VCaP (cell line): ENCODE measurements around the gene C1orf115.
"Not testable (repeated sequence)": the region's sequence is repeated elsewhere in the genome, so short reads cannot be mapped to it uniquely, and the experiment has no call there.

Source experiments
- H3K27ac ChIP-seq: fragments of 450-650 bp; 2 replicates; pipeline ENCODE4 v1.5.1; 2017
- TF ChIP-seq, protein P1 (sequence below): fragments of 450-650 bp; conservative IDR thresholded peaks from 2 replicates; pipeline ENCODE4 v1.5.1; 2017; ENCODE audit warnings: mild to moderate bottlenecking, moderate library complexity

Gene C1orf115

DNA sequence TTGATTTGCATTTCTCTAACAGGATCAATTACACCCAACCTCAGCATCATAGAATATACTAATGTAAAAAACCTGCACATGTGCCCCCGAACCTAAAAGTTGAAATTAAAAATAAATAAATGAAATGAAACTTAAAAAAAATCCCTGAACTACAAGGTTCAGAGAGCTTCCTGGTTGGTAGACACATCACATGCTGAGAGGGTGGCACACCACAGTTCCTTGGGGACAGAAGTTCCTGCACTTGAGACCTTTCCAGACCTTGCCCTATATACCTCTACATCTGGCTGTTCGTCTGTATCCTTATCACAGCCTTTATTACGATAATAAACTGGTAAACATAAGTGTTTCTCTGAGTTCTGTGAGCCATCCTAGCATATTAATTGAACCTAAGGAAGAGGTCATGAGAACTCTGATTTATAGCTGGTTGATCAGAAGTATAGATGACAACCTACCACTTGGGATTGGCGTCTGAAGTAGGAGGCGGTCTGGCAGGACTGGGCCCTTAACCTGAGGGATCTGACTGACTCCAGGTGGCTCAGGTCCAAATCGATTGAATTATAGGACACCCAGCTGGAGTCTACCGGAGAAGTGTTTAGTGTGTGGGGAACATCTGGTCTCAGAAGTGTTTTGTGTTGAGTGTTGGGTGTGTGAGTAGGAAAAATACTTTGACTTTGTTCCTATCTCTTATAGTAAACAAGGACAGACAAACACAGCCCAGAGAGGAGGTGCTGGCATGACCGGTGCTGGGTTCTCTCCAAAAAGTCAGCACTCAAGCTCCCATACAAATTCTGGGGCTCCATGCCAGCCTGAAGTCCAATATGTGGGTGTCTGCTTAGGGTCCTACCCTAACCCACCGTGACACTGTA is 19.0 kb downstream of the C1orf115 start:
- TF ChIP-seq, protein P1, sequence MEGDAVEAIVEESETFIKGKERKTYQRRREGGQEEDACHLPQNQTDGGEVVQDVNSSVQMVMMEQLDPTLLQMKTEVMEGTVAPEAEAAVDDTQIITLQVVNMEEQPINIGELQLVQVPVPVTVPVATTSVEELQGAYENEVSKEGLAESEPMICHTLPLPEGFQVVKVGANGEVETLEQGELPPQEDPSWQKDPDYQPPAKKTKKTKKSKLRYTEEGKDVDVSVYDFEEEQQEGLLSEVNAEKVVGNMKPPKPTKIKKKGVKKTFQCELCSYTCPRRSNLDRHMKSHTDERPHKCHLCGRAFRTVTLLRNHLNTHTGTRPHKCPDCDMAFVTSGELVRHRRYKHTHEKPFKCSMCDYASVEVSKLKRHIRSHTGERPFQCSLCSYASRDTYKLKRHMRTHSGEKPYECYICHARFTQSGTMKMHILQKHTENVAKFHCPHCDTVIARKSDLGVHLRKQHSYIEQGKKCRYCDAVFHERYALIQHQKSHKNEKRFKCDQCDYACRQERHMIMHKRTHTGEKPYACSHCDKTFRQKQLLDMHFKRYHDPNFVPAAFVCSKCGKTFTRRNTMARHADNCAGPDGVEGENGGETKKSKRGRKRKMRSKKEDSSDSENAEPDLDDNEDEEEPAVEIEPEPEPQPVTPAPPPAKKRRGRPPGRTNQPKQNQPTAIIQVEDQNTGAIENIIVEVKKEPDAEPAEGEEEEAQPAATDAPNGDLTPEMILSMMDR, result no peak
- no peak overlapping the region for H3K27ac ChIP-seq

DNA sequence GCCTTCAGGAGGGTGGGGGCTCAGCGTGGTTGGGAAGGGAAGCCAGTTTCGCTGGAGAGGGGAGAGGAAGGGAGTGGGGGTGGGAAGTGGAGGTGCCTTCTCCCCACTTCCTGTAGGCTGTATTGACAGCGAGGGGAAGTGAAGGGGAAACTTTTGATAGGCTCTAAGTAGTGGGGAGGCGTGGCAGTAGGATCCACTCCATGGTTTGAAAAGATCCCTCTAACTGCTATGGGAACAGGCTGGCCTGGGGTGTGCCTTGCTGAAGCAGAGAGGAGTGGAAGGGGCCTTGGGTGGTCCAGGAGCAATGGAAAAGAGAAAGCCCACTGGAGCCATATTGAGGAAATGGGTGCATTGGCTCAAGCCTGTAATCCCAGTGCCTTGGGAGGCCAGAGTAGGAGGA is 20.2 kb downstream of the C1orf115 start:
- TF ChIP-seq, protein P1, result no peak
- H3K27ac ChIP-seq, result no peak overlapping the region

DNA sequence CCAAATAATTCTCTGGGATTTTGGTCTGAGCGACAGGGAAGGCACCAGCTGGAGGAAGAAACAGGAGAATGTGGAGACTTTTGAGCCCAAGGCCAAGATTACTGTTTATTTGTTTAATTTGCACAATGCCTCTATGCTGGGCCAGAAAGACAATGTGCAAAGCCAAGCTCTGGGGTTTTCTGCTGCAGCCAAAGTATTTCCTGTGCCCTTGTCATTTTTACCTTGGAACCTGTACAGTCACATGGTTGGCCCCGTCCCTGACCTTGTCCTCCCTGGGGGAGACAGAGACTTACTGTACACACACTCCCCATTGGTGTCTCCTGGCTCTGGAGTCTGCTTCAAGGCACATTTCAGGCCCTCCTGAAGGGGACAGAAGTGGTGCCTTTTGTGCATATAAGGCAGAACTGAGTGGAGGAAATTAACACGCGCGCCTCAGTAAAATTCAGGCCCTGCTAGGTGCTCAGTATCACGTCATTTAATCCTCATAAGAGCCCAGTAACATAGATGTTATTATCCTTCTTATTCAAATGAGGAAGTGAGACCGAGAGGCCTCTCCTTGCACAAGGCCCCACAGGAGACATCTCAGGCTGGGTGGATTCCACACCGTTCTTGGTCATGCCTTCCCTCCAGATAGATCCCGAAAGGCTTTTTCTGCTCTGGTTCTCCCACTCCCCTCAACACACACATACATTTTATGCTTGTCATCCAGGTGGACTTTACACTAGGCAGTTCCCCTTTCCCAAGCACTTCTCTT is 21.1 kb downstream of the C1orf115 start:
- no peak overlapping the region for H3K27ac ChIP-seq
- TF ChIP-seq, protein P1, result no peak

DNA sequence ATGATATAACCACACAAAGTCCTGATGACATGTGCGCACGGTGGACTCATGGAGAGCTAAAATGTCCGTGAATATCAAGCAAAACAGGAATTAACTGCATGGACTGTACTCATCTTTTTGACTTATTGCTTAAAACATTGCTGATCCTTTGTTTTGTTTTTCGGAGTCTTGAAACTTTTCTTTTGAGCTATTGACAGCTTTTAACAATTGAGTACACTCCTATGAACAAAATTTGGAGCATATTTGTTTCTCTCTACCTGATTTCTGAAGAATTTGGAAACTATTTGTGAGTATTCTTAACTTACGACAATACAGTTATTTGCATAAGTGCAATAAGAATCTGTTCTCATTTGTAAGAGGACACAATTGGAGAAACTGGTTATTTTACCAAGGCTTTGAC is 25.8 kb downstream of the C1orf115 start:
- not testable (repeated sequence) for H3K27ac ChIP-seq

DNA sequence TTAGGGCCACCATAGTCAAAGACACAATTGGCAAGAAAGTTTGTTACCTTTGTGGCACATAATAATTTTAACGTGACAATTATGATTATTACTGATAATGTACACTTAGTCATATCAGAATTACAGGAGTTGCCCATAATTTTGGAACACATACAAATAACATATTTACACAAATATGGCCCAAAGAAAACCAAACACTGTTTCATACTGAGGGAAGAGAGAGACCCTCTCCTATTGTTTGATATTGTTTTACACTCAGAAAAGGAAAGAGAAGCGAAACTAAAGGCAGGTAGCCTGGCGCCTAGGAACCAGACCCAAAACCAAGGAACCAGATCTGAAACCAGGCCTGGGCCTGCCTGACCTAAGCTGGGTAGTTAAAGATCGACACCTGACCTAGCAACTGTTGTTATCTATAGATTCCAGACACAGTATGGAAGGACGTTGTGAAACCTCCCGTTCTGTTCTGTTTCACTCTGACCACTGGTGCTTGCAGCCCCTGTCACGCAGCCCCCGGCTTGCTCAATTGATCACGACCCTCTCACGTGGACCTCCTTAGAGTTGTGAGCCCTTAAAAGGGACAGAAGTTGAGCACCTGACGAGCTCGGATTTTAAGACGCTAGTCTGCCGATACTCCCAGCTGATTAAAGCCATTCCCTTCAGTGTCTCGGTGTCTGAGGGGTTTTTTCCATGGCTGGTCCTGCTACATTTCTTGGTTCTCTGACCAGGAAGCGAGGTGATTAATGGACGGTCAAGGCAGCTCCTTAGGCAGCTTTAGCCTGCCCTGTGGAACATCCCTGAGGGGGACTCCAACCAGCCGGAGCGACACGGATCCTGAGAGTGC is 27.9 kb downstream of the C1orf115 start:
- TF ChIP-seq, protein P1, result no peak
- no peak overlapping the region for H3K27ac ChIP-seq

DNA sequence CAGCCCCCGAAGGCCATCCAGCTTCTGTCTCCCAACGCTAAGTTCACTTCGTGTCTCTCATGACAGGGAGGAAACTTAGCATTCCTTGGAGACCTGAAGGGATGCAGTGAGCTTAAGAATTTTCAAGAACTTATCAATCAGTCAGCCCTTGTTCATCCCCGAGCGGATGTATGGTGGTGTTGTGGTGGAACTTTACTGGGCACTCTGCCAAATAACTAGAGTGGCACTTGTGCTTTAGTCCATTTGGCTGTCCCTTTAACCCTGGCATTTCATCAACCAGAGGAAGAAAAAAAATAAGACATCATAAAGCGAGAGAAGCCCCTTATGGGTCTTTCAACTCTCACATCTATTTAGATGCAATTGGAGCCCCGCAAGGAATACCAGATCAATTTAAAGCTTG is 31.1 kb downstream of the C1orf115 start:
- not testable (repeated sequence) for H3K27ac ChIP-seq

DNA sequence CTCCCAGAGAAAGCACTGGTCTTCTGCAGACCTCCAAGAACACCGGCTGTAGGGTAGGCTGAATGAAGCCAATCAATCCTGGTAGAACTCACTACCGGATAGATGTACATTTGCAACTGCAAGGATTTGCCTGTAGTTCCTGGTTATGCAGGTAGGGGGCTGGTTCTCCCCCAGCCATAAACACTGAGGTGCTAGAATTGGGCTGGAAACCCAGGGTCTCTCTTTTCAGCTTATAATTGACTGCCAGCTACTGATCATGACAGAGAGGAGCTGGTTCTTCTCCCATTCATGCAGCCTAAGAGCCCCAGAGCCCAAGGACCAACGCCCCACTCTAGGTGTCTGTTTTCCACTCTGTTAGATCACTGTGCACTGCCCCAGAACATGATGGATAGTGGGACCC is 36.5 kb downstream of the C1orf115 start:
- H3K27ac ChIP-seq, result no peak overlapping the region
- TF ChIP-seq, protein P1, result no peak

DNA sequence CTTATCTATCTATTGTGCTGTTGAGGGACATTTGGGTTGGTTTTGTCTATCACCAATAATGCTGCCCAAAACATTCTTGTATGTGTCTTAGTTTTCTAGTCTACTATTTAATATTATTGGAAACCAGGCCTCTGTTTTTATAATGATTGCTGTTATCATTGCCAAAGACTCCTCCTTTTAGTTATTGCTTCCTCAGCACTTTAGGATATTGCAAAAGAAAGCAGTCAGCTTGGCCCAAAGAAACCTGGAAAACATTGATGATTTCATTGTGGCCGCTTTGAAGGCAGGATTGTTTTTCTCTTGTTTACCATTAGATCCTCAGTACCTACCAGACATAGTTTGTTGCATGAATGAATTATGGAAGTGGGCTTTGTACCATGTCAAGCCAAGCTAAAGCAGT is 37.4 kb downstream of the C1orf115 start:
- TF ChIP-seq, protein P1, result no peak
- no peak overlapping the region for H3K27ac ChIP-seq
